ENCODE results near the gene TMEM132C.

The TMEM132C gene

DNA sequence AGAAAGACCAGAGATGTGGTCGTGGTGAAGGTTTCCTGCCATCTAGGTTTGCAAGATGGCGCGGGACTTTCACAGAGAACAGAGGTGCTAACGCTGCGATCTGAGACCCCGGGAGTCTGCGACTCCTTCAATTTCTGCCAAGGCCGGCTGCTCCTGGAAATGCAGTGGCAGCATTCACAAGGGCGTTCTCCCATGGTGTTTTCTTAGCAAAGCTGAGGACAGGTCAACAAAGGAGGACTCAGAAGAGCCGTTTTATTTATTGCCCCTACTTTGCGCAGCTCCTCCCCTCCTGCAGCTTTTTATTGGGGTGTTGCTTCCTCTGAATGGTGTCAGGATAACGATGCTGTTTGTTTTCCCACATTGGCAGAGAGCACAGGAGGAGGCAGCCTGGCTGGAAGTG, 86.3 kb downstream of the TMEM132C start:
- DNase-seq: no peak

DNA sequence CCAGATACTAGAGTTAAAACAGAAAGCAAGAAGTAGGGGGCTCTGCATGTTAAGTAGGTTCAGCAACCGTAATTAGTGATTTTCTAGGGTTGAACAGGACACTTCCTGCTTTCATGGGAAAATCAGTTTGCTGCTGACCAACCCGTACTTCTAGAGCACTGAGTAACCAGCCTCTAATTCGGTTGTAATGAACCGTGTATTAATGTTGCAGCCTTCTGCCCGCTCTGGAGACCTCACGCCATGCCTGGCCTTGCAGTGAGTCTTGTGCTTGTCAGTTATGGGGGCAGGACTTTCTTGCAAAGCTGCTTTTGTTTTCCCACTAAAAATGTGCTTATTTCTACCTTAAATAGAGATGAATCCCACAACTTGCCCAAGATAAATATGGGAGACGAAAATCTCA, 89.6 kb downstream of the TMEM132C start:
- DNase-seq: no peak

DNA sequence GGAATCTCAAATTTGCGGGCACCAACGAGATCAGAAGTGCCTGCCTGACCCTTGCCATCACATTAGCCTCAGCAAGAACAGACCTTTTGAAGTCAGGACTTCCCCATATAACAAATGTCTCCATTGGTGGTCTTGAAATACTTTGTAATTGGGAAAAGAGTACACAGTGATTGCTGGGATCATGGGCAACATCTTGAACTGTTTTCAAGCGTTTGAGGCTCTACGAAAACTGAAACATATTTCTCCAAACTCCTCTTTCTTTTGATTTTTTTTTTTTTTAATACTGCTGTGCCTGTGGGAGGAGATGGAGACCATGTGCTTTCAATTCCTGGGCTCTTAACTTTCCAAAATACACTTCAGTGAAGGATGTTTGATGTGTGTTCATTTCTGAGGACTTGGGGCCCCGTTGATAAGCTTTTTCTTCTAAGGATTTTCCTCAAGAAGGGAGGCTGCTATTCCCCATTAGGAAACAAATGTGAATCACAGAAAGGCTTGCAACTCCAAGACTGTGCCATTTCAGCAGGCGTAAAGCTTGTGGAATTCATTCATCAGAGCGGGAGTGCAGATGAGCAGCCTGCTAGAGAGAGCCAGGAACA, 94.5 kb downstream of the TMEM132C start:
- no peak for DNase-seq

DNA sequence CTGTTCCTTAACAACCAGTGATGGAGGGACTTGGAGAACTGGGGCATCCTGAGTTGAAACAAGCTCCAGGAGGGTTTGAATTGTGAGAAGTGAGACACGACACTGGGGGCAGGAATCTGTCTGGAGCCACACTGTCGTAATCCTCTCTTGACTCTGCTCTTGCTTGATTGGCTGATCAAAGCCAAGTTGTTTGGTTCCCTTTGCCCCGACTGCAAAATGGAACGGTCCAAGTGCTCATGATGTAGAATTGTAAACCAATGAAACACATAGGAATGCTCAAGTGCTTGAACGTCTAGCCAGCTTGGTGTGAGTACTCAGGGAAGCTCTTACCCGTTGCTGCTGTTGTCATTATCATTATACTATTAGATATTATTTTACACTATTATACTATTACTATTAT, 98.1 kb downstream of the TMEM132C start:
- DNase-seq: no peak

DNA sequence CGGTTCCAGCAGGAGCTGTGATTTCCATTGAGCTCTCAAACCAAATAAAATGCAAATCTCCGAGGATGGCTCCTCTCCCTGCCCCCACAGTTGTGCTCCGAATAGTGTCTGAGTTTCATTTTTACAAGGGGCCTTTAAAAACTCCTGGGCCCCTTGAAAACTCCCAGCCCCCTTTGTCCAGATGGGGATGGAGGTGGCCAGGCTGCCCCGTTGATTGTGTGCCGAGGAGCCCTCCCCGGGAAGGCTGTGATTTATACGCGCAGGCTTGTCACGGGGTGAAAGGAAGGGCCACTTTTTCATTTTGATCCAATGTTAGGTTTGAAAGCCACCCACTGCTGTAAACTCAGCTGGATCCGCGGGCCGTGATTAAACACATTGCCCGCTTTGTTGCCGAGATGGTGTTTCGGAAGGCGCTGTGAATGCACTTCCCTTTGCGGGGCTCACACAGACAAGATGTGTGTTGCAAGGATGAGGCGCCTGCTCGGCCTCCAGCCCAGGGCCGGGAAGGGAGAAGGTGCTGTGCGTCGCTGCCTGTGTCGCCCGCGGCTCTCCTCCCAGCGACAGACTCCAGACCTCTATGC, 98.8 kb downstream of the TMEM132C start:
- DNase-seq: no peak

DNA sequence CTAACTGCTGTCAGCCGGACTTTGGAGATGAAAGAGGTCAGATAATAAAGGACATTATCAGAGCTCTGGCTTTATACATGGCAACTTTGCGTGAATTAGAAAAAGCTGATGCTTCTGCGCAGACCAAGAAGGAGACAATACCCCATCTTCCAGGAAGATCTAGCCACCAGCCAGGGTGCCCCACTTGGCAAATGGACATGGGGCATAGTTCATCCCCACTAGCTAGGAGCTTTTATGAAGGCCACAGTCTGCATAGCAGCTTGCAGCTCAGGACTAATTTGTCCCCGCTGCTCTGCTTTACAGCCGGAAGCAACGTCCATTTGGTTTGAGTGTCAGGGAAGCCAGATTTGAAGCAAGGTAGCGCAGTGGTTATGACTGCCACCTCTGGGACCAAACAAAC, 101.0 kb downstream of the TMEM132C start:
- no peak for DNase-seq

DNA sequence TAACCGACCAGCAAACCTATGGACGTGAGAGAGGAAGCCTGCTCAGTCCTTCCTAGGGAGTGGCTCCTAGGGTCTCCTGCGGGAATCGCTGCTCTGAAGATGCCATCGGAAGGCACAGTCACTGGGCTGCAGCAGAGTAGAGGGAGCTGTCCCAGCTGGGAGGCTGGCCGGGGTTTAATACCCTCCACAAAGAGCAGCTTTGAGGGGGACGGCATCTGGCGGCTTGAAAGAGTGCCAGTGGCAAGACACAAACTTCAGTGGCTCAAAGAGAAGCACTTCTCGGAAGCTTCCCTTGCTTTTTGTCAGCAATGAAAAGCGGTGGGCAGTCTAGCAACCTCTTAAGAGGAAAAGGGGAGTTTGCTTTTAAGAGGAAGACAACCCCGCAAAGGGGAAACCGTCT, 114.6 kb downstream of the TMEM132C start:
- no peak for DNase-seq

DNA sequence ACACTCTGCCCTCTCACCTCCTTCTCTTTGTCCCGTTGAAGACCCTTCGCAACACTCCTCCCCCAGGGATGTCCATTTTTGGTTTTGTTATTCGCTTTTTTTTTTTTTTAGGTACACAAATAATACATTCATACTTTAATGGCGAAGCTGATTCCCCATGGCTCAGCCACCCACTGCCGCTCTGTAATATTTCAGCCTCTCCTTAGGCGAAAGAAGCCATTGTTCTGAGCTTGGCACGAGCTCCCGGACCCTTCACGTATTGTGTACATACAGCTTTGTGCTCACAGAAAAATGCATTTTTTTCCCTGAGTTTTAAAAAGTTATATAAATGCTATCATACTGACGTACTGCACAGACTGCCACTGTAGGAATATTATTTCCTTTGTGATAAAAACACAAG, 115.0 kb downstream of the TMEM132C start:
- DNase-seq: no peak

DNA sequence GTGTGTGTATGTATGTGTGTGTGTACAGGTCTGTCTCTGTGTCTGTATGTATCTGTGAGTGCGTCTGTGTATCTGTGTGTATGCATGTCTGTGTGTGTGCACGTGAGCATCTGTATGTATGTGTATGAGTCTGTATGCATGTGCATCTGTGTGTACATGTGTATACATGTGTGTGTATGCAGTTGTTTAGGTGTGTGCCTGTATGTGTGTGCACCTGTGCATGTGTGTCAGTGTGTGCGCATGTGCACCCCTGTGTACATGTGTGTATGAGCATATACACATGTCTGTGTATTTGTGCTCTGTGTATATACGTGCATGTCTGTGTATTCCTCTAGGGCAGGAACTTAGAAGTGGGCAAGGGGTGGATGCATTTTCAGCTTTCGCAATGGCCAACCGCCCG, 116.0 kb downstream of the TMEM132C start:
- no peak for DNase-seq

DNA sequence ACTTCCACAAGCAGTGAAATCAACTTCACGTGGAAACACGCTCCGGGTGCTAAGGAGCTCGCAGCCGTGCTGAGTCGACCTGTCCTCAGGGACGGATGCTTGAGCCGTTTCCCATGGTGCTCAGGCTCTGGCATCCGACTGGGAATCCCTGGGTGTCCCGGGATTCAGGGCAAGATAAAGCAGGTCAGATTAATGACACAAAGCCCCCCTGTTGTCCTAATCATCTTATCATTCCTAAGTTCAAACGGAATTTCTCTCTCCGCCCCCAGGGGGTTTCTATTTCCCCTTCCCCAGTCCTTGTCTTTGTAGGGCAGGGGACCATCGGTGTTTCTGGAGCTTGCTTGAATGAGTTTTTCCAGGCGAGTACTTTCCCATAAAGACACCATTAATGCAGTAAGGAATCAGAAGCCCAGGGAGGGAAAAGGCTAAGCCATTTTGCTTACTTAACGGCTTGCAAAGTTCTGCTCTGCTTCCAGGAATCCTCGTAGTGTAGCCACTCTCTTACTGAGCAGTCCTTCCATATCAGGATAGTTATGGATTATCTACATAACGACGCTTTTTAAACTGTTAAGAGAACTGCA, 116.5 kb downstream of the TMEM132C start:
- DNase-seq: no peak

DNA sequence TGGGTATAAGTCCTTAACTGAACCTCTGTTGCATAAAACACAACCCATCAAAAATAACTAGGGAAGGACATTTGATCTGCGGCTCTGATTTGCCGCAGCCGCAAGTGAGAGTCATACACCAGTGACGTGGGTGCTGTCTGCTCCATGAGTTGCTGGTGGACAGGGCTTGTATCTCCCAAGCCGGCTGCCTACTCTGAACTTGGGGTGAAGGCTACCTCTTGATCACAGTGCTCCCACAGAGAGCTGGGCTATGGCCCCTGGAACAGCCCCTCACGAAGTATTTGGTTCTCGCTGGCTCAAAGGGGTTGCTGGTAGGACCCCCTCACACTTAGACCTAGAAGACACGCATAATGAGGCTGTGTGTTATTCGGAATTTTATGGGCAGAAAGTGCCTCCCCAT, 118.8 kb downstream of the TMEM132C start:
- DNase-seq: no peak

DNA sequence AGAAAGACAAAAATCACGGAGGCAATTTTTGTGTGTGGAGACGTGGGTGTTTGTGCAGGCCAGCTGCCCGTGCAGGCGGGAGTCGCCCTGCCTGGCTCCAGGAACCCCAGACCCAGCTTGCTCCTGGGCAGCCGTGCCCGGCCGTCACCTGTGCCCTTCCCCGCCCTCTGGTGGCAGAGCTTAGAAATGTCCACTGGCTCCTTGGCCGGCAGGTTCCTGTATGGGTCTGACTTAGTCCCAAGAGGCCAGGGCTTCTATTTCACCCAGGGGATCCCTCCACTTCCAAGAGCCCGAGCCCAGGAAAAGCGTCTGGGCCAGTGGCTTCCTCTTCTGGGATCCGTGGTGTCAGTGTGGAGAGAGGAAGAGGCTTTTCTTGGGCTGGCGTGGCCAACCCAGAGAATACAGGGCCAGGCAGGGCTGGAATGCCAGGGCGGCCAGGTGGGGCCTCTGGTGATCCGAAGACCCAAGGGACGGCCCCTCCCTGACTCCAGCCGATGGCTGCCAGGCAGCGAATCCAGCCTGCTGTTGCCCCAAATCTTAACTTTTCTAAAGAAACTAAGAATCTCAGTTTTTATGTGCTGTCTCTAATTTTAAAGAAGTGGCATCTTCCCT, 120.9 kb downstream of the TMEM132C start:
- no peak for DNase-seq

DNA sequence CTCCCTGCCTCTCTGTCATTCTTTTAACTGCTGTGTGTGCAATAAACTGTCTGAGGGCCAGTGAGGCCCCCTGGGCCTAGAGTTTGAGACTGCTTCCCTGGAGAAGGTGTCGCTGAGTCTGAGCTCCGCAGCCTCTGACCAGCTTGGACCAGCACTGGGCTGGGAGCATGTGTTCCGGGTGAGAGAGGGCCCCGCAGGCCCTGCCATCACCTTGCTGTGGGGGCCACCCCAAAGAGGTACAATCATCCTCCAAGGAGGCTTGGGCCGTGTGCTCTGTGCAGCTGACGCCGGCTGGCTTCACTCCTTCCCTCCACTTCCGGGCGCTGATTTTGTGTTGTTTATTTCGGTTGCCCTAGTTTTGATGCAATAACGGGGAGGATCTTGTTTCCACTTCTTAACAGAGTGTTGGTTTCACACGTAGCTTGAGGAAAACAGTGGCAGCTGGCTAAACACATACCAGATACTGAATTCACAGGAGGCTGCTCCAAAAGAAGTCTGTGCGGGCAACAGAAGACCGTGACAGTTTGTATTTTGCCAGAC, 121.6 kb downstream of the TMEM132C start:
- no peak for DNase-seq

DNA sequence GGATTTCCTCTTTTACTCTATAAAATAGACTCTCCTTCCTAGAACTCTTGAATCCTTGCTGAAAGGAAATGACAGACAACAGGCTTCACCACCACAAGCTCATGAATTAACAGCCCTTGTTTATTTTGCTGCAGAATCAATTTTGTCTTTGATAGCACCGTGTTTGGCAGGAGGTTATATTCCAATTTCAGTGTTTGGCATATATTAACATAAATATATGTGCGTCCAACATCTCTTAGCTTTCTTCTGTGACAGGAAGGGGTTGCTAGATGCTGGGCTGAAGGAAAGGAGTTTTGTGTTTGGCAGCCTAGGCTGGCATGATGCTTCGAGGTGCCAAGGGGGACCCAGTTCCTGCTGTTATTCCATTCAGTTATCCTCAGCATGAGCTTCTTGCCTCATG, 126.4 kb downstream of the TMEM132C start:
- no peak for DNase-seq

DNA sequence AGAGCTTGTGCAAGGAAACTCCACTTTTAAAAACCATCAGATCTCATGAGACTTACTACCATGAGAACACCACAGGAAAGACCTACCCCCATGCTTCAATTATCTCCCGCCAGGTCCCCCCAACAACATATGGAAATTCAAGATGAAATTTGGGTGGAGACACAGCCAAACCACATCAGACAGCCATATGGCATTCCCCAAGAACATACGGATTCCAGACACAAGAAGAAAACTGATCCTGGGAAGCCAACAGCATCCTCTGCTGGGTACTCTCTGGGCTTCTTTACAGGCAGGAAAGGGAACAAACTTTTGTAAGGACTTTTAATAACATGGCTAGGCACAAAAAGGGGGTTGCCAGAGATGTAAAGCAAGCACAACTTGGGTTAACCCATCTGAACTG, 127.2 kb downstream of the TMEM132C start:
- no peak for DNase-seq

DNA sequence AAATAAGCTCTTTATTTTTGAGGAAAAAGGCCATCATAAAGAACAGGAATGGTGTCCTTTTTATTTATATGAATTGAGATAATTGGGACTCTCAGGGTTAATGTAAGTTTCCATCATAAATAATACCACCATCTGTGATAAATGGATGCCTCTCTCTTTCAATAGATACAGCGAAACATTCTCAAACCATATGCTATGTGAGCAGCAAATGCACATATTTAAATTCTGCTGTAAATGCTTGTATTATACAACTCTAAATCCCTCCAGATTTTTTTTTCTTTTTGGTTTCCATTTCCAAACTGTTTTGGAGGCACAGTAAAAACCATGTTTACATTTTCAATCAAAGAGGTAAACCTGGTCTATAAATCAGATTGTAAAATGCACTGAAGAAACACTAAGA, 132.3 kb downstream of the TMEM132C start:
- no peak for DNase-seq

DNA sequence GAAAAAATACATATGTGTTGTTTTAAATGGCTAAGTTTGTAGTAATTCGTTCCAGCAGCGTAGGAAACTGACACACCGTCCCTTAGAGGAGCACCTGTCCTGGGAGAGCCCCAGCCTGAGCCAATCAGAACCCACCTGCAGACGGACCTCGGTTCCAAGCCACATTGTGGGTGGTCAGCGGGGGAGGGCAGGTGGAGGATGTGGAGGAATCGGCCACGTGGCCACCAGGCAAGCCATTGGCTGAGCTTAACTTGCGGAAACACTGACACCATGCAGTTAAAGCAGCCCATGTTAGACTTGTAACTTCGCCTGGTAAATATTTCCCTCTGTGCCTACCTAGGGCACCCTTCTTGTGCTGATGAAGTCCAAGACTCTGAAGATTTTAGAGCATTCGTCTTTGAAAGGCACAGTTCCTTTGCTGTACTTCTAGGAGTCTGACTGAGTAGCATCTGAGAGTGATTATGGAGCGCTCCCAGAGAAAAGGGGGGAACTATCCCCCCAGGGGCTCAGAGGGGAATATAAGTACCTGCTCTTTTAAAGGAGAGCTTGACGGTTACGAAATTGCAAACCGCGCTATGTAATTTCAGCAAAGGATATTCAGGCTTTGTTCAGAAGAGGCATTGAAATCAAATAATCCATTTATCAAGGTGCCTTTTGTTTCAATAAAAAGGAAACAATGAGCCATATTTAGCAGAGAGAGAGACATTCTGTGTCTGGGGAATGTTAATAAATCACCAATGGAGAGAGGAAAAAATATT, 135.7 kb downstream of the TMEM132C start:
- no peak for DNase-seq

DNA sequence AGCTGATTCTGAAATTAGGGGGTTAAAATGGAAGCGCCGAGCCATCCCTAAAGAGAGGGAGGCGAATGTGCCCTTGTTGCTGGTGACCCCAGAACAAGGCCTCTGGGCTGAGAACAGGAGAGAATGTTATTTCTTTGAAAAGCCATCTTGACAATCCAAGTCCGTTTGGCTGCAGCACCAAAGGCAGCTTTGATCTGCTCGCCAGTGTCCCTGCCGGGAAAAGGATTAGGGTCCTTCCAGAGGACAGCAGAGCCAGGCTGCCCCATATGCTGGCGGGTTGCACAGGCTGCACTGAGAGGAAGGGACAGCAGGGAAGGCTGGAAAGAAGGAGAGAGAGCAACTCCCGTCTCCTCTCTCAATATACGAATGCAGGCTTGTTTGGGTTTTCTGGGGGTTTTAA, 141.7 kb downstream of the TMEM132C start:
- no peak for DNase-seq

DNA sequence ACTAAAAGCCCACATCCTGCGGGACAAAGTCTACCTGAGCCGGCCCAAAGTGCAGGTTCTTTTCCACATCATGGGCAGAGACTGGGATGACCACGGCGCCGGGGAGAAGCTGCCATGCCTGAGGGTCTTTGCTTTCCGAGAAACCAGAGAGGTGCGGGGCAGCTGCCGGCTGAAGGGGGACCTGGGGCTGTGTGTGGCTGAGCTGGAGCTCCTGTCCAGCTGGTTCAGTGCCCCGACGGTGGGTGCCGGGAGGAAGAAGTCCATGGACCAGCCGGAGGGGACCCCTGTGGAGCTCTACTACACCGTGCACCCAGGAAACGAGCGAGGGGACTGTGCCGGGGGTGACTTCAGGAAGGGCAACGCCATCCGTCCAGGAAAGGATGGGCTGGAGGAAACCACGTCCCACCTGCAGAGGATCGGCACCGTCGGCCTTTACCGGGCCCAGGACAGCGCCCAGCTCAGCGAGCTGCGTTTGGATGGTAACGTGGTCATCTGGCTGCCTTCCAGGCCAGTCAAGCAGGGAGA, 148.1 kb downstream of the TMEM132C start:
- DNase-seq: no peak

DNA sequence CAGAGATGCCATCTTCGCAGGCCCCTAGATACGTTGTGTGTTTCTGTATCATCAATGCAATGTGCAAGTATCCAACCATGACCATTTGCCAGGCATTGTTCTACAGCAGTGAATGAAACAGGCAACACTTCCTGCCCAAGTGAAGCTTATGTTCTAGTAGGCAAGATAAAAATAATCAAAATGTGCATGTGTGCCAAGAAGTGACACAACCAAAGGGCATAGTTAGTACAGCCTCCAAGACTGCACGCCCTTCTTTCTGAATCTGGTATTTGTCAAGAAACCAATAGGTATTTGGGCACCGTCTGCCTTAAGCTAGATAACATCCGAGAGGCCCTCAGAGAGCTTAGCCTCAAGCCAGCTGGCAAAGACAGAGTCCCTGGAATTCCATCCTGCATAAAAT, 152.0 kb downstream of the TMEM132C start:
- no peak for DNase-seq

DNA sequence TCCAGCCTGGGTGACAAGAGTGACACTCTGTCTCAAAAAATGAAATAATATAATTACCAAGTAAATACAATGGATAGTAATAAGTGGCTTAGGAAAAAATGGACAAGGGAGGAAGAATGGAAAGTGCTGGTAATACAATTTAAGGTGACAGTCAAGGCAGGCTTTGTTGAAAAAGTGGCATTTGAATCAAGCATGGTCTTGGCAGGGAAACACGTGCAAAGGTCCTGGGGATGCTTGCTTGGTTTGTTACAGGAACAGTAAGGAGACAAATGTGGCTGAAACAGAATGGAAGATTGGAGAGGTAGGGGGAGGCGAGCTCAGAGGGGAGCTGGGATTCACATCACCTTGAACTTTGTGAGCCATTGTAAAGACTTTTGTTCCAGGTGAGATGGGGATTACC, 153.2 kb downstream of the TMEM132C start:
- DNase-seq: no peak

DNA sequence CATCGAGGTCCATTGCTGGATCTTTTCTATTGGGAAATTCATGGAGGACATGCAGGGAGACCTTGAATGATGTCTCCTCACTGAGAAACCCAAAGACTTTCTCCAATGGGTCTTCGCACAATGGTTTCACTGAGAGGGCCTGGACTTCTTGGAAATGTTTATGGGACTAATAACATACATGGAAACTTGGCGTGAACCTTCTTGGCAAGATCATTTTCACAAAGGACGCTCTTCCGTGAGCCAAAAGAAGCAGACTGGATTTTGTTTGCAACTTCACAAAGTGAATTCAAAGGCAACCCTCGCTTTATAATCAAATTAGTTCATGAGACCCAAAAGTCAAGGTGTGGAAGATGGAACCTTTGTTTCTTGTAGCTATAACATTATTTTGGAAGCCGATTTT, 154.4 kb downstream of the TMEM132C start:
- no peak for DNase-seq

DNA sequence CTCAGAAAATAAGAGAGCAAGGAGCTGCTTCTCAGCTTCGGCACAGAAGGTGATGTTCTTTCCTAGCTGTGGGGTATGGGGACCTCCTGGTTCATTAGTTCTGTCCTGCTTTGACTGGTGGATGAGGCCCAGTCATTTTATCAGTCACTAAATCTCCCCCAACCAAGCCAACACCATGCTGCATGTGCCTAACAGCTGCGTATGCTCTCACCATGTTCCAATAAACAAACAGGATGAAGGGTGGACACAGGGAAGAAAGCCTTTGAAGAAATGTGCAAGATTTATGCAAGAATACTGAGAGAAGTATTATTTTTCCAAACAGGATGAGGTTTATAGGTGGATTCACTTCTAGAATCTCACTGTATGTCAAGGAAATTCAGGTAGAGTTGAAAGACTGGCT, 156.2 kb downstream of the TMEM132C start:
- no peak for DNase-seq

All from SW 1271 (cell line).